Epidermal melanocyte (primary cell): ENCODE data around the gene CATSPERE.
"Not testable (repeated sequence)": the region's sequence is repeated elsewhere in the genome, so short reads cannot be mapped to it uniquely, and the experiment has no call there.

Experiments
- DNase-seq: peaks from one replicate; pipeline ENCODE4 v3.0.0; 2011; ENCODE audit warnings: low spot score; ENCODE audit not compliant: insufficient read length

The CATSPERE gene

GRCh38 chr1:244661569-244662312 lies 200.7 kb downstream of the CATSPERE start:
- not testable (repeated sequence) for DNase-seq

DNA sequence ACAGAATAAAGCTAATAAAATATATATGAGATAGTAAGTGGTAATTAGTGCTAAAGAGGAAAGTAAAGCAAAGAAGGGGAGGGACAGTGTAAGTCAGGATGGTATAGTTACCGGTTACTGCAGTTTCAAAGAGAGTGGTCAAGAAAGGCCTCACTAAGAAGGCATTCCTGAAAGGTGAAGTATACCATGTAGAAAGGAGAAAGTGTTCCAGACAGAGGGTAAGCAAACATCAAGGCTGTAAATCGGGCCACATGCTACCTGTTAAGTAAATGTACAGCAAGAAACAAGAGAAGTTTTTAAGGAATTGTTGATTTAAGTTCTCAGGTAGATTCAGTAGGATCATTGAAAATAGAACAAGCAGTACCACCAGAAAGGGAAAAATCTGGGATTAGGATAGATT lies 201.5 kb downstream of the CATSPERE start:
- DNase-seq, result no peak

DNA sequence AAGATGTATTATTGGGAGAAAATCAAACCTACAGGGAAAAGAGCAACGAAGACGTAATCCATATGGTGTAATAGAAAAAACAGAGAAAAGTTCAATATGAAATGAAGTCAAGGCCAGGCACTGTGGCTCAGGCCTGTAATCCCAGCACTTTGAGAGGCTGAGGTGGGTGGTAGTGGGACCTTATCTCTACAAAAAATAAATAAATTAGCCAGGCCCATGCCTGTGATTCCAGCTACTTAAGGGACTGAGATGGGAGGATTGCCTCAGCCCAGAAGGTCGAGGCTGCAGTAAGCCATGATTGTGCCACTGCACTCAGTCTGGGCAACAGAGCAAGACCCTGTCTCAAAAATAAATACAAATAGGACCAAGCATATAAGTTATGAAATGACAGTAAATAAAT lies 203.3 kb downstream of the CATSPERE start:
- DNase-seq, result no peak

DNA sequence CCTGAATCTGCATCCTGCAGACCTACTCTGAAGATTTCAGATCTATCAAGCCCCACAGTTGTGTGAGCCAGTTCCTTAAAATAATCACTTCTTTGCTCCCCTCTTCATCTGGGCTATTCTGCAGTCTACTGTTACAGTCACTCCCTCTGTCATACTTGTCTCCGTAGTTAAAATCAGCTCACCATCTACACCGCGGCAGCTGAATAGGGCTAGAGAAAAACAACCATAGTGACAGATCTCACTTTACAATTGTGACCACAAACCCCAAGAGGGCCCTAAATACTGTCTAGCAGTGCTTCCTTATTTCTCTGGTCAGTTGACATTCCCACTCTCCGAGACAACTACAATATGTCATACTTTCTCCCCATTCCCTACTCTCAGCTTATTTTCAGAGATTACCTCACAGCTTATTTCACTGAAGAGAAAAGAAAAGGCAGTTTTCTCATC lies 204.7 kb downstream of the CATSPERE start:
- DNase-seq, result no peak

GRCh38 chr1:244666672-244667418 lies 205.8 kb downstream of the CATSPERE start:
- not testable (repeated sequence) for DNase-seq

DNA sequence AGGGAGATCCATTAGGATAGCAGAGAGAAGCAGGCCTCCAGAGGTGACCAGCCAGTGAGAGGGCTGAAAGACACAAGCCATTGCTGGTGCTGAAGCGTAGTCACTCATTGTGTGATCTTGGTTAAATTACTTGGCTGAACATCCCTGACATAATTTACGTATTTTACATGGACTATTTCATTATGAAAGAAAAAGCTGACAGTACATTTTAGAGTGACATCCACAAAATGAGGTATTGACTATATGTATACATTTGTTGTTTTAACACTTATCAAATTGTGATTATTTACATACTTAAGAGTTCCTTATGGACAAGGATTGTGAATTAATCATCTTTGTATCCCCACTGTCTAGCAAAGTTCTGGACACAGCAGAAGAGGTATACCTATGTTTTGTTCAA lies 206.7 kb downstream of the CATSPERE start:
- DNase-seq, result no peak

DNA sequence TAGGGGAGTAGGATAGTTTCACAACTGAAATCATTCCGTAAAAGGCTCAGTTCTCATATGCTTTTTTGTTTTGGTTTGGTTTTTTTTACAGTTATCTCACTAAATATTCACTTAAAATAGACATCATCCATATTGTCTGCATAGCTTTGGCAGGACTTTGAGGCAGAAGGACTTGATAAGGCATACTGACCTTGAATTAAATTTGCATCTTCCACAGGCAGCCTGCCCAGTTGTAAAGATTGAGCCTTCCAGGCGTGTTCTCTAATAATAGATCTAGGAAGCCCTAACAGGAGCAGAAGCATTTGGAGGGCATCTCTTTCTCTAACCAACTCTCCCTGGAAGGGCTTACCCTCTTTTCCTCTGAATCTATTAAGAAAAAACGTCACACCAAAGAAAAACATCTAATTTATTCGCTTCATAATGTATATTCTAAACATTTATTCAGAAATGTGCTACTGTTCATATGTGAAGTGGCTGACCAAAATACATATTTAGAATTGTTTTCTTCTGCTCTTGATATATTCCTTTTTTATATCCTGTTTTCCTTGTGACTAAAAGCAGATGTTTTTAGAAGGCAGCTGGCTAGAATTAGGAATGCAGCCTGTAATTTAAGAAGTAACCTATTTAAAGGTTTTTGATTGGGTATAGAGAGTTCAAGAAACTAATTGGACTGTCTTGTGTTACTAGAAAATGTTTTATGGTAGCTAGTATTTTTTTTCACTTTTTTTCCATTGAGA lies 212.0 kb downstream of the CATSPERE start:
- DNase-seq, result no peak

- DNase-seq, result no peak
These were observed 213.4 kb downstream of the CATSPERE start for GRCh38 chr1:244674446-244674845.

GRCh38 chr1:244675167-244675566 lies 214.1 kb downstream of the CATSPERE start:
- DNase-seq, result no peak

DNA sequence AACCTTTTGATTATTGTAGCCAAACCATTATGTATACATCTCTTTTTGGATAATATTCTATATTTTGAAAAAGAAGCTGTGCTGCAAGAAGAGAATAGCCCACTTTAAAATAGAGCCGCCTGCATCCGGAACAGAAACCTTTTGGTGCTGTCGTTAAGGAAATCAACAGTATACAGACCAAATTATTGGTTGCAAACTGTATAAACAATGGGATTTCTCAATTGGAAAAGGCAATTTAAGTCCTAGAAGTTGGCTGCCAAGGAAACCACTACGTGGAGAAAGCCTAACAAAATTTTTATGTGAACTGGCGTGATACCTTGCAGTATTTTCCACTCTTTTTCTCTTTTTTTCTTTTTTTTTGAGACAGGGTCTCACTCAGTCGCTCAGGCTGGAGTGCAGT lies 217.6 kb downstream of the CATSPERE start:
- DNase-seq, result no peak

GRCh38 chr1:244680667-244681066 lies 219.6 kb downstream of the CATSPERE start:
- DNase-seq, result no peak

DNA sequence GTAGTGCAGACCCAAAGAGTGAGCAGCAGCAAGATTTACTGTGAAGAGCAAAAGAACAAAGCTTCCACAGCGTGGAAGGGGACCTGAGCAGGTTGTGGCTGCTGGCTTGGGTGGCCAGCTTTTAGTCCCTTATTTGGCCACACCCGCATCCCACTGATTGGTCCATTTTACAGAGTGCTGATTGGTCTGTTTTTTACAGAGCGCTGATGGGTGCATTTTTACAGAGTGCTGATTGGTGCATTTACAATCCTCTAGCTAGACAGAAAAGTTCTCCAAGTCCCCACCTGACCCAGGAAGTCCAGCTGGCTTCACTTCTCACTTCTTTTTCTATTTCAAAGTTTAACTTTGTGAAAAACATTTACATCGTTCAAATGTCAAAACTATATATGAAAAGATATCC lies 221.0 kb downstream of the CATSPERE start:
- DNase-seq, result not testable (repeated sequence)
